Heart left ventricle (tissue), 13 donors: ENCODE data around the gene FAT4.

Experiments used
- POLR2A ChIP-seq, 2 donors: fragments of 450-650 bp; IDR thresholded peaks; one replicate each; pipeline ENCODE4 v1.6.1; 2017; ENCODE audit warnings: antibody characterized with exemption in 2 of 2, mild to moderate bottlenecking in 2 of 2, moderate library complexity in 2 of 2
- TF ChIP-seq, protein P1 (sequence below), 12 donors: fragments of 200-600 bp; sonication (generic) in 4 of 12; IDR thresholded peaks; one replicate each; pipeline versions ENCODE4 v1.5.0 to v1.8.0; 2018 to 2022; ENCODE audit warnings: antibody characterized with exemption in 12 of 12, mild to moderate bottlenecking in 5 of 12
- donor health status: ischemic (EF 13 %, LVEDD 7.1; RV severe dilation, severe dysfunction).
- donor health status: DM: no; HTN: yes; CAD: no.
- donor health status: DM: no; HTN: no; CAD: no.
- donor health status: ischemic (EF 25% LVEDD 6.9; RV normal size, moderate dysfunction).
- donor health status: ischemic (EF 25% LVEDD 5.7; RV mildly dilated, moderate dysfunction).
- donor health status: ischemic (EF 35%, LVEDD 5.7; RV mildly dilated, moderate dysfunction).
- donor health status: nonischemic (EF 11% LVEDD 7.7; RV severe dilation, severe dysfunction).
- donor health status: DM: yes; HTN: yes; CAD: no.
- donor health status: PGD.
- donor health status: ischemic (EF 29% LVEDD 5.4; RV normal size, mild dysfunction).
- donor health status: nonischemic (EF 23%, LVEDD 6.1; RV moderate dilation, normal function).

- TF ChIP-seq, protein P1, sequence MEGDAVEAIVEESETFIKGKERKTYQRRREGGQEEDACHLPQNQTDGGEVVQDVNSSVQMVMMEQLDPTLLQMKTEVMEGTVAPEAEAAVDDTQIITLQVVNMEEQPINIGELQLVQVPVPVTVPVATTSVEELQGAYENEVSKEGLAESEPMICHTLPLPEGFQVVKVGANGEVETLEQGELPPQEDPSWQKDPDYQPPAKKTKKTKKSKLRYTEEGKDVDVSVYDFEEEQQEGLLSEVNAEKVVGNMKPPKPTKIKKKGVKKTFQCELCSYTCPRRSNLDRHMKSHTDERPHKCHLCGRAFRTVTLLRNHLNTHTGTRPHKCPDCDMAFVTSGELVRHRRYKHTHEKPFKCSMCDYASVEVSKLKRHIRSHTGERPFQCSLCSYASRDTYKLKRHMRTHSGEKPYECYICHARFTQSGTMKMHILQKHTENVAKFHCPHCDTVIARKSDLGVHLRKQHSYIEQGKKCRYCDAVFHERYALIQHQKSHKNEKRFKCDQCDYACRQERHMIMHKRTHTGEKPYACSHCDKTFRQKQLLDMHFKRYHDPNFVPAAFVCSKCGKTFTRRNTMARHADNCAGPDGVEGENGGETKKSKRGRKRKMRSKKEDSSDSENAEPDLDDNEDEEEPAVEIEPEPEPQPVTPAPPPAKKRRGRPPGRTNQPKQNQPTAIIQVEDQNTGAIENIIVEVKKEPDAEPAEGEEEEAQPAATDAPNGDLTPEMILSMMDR (IDR thresholded peaks at IDR 0.05): no peak
- no peak for TF ChIP-seq POLR2A (IDR thresholded peaks at IDR 0.05)
Measured at GRCh38 chr4:125360727-125361126, 46.0 kb downstream of the FAT4 start.
